ENCODE data around the gene JMJD7.

The JMJD7 gene

GRCh38 chr15:41801185-41801584 is 26.7 kb upstream of the JMJD7 start:
- DNase-seq: no peak

- DNase-seq: no peak
These were observed 25.9 kb upstream of the JMJD7 start for GRCh38 chr15:41801850-41802455.

- DNase-seq: no peak
These were observed 23.5 kb upstream of the JMJD7 start for GRCh38 chr15:41804361-41804760.

GRCh38 chr15:41804916-41805666 is 22.8 kb upstream of the JMJD7 start:
- DNase-seq: no peak

- no peak for DNase-seq
These were observed 22.2 kb upstream of the JMJD7 start for GRCh38 chr15:41805711-41806110.

- DNase-seq: no peak
These were observed 21.4 kb upstream of the JMJD7 start for GRCh38 chr15:41806291-41807181.

- no peak for DNase-seq
These were observed 18.8 kb upstream of the JMJD7 start for GRCh38 chr15:41809121-41809520.

GRCh38 chr15:41809526-41810220 is 18.2 kb upstream of the JMJD7 start:
- DNase-seq: no peak

- no peak for DNase-seq
These were observed 17.1 kb upstream of the JMJD7 start for GRCh38 chr15:41810651-41811431.

GRCh38 chr15:41811432-41812195 is 16.3 kb upstream of the JMJD7 start:
- peak; percentile 80 to 83 for DNase-seq

- DNase-seq: no peak
These were observed 15.0 kb upstream of the JMJD7 start for GRCh38 chr15:41812820-41813375.

GRCh38 chr15:41813426-41813825 is 14.5 kb upstream of the JMJD7 start:
- no peak for DNase-seq

GRCh38 chr15:41814534-41814933 is 13.4 kb upstream of the JMJD7 start:
- DNase-seq: no peak

- no peak for DNase-seq
These were observed 11.1 kb upstream of the JMJD7 start for GRCh38 chr15:41816788-41817187.

- no peak for DNase-seq
These were observed 10.6 kb upstream of the JMJD7 start for GRCh38 chr15:41817327-41817726.

- no peak for DNase-seq
These were observed 10.1 kb upstream of the JMJD7 start for GRCh38 chr15:41817781-41818180.

GRCh38 chr15:41819455-41820050 is 8.3 kb upstream of the JMJD7 start:
- no peak for DNase-seq

GRCh38 chr15:41820791-41821423 is 7.0 kb upstream of the JMJD7 start:
- DNase-seq: no peak

GRCh38 chr15:41821831-41822230 is 6.1 kb upstream of the JMJD7 start:
- peak in 1 of 2 donors; percentile 18 for DNase-seq

- DNase-seq: no peak
These were observed 5.4 kb upstream of the JMJD7 start for GRCh38 chr15:41822471-41822870.
